ENCODE data around the gene BTD.
A peak's percentile ranks its signal among the peaks of the same experiment; 100 is the strongest.

DNA sequence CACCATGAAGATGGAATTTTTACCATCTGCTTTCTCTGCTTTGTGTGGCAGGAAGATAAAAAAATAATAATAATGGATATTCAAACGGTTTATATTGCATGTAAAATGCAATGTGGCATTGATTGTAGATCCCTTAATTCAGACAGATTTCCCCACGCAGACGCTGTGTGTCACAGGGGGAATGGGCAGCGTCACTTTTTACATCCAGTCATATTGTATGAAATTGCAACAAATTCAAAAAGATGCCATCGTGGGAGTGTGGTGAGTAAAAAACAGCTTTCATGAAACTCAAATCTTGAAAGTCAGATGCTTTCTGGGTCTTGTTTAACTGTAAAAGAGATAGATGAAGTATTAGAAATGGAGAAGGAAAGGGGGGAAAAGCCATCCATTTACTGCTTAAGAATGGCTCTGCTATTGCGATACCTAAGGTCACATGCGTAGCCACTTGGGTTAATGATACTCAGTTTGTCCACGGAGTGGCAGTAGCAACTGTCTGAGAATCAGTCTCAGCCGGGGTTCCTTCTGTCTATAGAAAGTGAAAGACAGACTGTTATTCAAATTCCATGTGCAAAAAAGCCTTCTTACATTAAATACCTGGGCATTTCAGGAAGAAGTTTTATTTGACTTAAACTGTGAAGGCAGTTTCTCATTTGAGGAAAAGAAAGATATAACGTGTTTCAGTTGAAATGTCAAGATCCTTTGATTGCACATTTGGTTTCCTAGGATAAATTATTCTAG is 28.5 kb downstream of the BTD start:
- TF ChIP-seq, protein P1, sequence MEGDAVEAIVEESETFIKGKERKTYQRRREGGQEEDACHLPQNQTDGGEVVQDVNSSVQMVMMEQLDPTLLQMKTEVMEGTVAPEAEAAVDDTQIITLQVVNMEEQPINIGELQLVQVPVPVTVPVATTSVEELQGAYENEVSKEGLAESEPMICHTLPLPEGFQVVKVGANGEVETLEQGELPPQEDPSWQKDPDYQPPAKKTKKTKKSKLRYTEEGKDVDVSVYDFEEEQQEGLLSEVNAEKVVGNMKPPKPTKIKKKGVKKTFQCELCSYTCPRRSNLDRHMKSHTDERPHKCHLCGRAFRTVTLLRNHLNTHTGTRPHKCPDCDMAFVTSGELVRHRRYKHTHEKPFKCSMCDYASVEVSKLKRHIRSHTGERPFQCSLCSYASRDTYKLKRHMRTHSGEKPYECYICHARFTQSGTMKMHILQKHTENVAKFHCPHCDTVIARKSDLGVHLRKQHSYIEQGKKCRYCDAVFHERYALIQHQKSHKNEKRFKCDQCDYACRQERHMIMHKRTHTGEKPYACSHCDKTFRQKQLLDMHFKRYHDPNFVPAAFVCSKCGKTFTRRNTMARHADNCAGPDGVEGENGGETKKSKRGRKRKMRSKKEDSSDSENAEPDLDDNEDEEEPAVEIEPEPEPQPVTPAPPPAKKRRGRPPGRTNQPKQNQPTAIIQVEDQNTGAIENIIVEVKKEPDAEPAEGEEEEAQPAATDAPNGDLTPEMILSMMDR (IDR thresholded peaks at IDR 0.05) = peak in 3 of 4 experiments; percentile 72 to 87 (median 74)
- TF ChIP-seq EP300 (IDR thresholded peaks at IDR 0.05) = no peak
- no peak for TF ChIP-seq POLR2A (IDR thresholded peaks at IDR 0.05)
